Measurements from ENCODE around the gene CDHR5.

The CDHR5 gene

GRCh38 chr11:623349-623869 lies 1.3 kb downstream of the CDHR5 start:
- ChIA-PET CTCF (no interaction called here), POLR2A (ENCODE audit: low non-redundant PET) (no interaction called here)
- TF ChIP-seq CTCF (conservative IDR thresholded peaks at IDR 0.05; ENCODE audit: low read depth), result no peak
- no peak for DNase-seq (ENCODE audit: low spot score)
- peak overlapping the region; percentile 32 for H3K27ac ChIP-seq

GRCh38 chr11:621838-622237 lies 2.9 kb downstream of the CDHR5 start:
- no peak overlapping the region for H3K27ac ChIP-seq
- POLR2A ChIA-PET (ENCODE audit: low non-redundant PET), result no interaction called here
- TF ChIP-seq CTCF (conservative IDR thresholded peaks at IDR 0.05; ENCODE audit: low read depth), result no peak
- CTCF ChIA-PET, result no interaction called here
- no peak for DNase-seq (ENCODE audit: low spot score)

GRCh38 chr11:620935-621814 lies 3.6 kb downstream of the CDHR5 start:
- POLR2A ChIA-PET (ENCODE audit: low non-redundant PET), result no interaction called here
- DNase-seq (ENCODE audit: low spot score), result no peak
- H3K27ac ChIP-seq, result 0 out of 2 replicates have a peak overlapping the region, but pooled peaks have one; percentile 2
- no peak for TF ChIP-seq CTCF (conservative IDR thresholded peaks at IDR 0.05; ENCODE audit: low read depth)
- CTCF ChIA-PET, result no interaction called here

- no peak for TF ChIP-seq CTCF (conservative IDR thresholded peaks at IDR 0.05; ENCODE audit: low read depth)
- 0 out of 2 replicates have a peak overlapping the region, but pooled peaks have one; percentile 2 for H3K27ac ChIP-seq
- CTCF ChIA-PET, result no interaction called here
- POLR2A ChIA-PET (ENCODE audit: low non-redundant PET), result no interaction called here
- no peak for DNase-seq (ENCODE audit: low spot score)
Observed at GRCh38 chr11:620201-620600, 4.6 kb downstream of the CDHR5 start.

- no peak overlapping the region; the same call in 1 of the 2 replicates for H3K27ac ChIP-seq
- ChIA-PET POLR2A (ENCODE audit: low non-redundant PET) (no interaction called here), CTCF (no interaction called here)
- TF ChIP-seq CTCF (conservative IDR thresholded peaks at IDR 0.05; ENCODE audit: low read depth), result no peak
- DNase-seq (ENCODE audit: low spot score), result no peak
Observed at GRCh38 chr11:619628-620050, 5.1 kb downstream of the CDHR5 start.

GRCh38 chr11:618856-619627 lies 5.7 kb downstream of the CDHR5 start:
- POLR2A ChIA-PET (ENCODE audit: low non-redundant PET), result no interaction called here
- no peak for TF ChIP-seq CTCF (conservative IDR thresholded peaks at IDR 0.05; ENCODE audit: low read depth)
- CTCF ChIA-PET, result no interaction called here
- no peak for DNase-seq (ENCODE audit: low spot score)
- no peak overlapping the region; the same call in 1 of the 2 replicates for H3K27ac ChIP-seq

Measured in RWPE1 (cell line).